Left ventricle myocardium superior (tissue), 1 donor: ENCODE data around the gene SCAMP4. TPM values are rescaled to one million over a fixed set of nuclear protein-coding genes. Genes with fewer than 3 reads are reported as not detected.

Experiments used
- ATAC-seq: fragments of 200-7000 bp; cut with Tn5 transposase; one replicate; pipeline ENCODE4 v1.9.1; 2020; ENCODE audit warnings: mild to moderate bottlenecking, moderate library complexity
- DNase-seq: peaks from one replicate; pipeline ENCODE4 v3.0.0-alpha.2; 2020
- intact Hi-C: fragments of 100-400 bp; cut with micrococcal nuclease; formaldehyde crosslinking; loops from one replicate; pipeline ENCODE4 v1.11.0; 2022
- long read RNA-seq: library from polyadenylated mRNA; unstranded; transcript quantifications from one replicate; pipeline ENCODE4 v2.0.0, GENCODE V29; 2021
- total RNA-seq: library from RNA; stranded (reverse); fragmentation: NEBNext Ultra II Directional; extraction: Animal tissue kit (Norgen Biotek cat#: 25700); gene quantifications from one replicate; pipeline ENCODE4 v1.2.1, GENCODE V29; 2021
- donor health status: DM: no; HTN: yes; CAD: no; lungs with severe emphysema.

Gene SCAMP4, protein sequence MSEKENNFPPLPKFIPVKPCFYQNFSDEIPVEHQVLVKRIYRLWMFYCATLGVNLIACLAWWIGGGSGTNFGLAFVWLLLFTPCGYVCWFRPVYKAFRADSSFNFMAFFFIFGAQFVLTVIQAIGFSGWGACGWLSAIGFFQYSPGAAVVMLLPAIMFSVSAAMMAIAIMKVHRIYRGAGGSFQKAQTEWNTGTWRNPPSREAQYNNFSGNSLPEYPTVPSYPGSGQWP
- 16.4 TPM for total RNA-seq
- long read RNA-seq, partial matches to known transcripts, result 1 of 6 reads
- long read RNA-seq, other reads (novel, unspliced or antisense), result 3 of 6 reads

DNA sequence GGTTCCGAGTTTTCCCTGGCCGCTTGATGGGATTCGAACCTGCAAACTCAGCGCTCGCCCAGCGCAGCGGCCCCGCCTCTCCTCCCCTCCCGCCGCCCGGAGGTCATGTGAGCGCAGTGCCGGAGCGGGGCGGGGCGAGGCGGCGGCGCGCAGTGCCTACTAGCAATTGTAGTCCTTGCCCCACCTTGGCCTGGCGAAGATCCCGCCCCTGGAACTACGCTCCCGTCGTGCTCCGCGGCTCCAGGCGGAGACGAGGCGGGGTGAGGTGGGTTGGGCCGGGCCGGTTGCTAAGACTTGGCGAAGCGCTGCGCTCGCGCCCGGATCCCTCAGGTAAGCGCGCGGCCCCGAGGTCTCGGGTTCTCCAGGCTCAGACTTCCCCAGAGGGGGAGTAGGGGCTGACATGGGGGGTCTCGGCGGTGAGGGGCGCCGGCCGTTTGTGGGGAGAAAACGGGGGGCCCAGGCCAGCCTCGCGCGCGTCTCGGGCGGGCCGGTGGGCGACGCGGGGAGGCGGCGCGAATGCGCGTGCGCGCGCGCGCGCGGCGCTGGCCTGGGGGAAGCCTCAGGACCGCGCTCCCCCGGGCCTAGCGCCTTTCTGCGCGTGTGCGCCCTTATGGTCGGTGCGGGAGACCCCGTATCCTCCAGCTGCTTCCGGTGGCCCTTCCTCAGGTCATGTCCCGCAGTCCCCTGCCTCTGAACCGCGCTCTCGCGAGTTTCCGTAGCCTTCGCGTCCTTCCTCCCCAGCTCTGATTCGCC is at the start of gene SCAMP4, which contains the start of gene ADAT3:
Gene SCAMP4 (plus strand): TSS at position 290 of the 753 bp plus-strand sequence. CDS start 9,621 bp downstream, outside the sequence.
Gene ADAT3 (plus strand): TSS at position 290 of the 753 bp plus-strand sequence. CDS start 6,649 bp downstream, outside the sequence.
- intact Hi-C loops, result no loop called here
- DNase-seq (peak; percentile 100), ATAC-seq (peak; percentile 97)

DNA sequence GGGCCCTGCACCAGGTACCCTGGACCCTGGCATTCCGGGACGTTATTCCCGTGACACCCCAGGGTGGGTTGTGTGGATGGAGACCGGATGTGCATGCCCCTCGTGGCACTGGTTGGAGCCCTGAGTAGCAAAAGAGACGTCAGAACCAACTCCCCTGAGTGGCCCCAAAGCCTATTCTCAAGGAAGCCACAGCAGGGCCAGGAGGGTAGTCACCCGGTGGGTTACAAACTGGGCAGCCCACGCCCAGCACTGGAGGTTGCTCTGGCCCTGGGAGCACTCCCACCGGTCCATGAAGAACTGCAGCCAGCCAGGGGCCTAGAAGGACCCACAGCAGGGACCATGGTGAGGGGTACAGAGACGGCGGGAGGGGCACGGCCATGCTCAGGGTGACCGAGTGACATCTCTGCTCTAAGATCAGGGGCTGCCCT is 49.4 kb upstream of the SCAMP4 start:
- DNase-seq (peak; percentile 42), ATAC-seq (peak; percentile 0)
- intact Hi-C loops, result no loop called here

DNA sequence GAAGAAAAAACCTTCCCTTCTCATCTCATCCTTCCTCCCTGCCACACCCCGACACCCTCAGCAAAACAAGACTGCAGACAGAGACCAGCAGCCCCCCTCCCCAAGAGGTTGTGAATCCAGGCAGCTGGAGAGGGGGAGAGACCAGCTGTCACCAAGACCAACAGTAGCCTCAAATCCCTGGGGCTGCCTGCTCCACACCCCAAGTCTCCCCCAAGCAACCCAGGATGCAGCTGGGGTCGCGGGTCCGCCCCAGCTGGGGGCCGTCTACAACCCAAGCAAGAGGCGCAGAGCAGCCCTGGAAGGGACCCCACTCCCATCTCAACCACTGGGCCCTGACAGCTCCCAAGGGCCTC is 48.9 kb upstream of the SCAMP4 start:
- intact Hi-C loops, result no loop called here
- DNase-seq (no peak), ATAC-seq (no peak)

DNA sequence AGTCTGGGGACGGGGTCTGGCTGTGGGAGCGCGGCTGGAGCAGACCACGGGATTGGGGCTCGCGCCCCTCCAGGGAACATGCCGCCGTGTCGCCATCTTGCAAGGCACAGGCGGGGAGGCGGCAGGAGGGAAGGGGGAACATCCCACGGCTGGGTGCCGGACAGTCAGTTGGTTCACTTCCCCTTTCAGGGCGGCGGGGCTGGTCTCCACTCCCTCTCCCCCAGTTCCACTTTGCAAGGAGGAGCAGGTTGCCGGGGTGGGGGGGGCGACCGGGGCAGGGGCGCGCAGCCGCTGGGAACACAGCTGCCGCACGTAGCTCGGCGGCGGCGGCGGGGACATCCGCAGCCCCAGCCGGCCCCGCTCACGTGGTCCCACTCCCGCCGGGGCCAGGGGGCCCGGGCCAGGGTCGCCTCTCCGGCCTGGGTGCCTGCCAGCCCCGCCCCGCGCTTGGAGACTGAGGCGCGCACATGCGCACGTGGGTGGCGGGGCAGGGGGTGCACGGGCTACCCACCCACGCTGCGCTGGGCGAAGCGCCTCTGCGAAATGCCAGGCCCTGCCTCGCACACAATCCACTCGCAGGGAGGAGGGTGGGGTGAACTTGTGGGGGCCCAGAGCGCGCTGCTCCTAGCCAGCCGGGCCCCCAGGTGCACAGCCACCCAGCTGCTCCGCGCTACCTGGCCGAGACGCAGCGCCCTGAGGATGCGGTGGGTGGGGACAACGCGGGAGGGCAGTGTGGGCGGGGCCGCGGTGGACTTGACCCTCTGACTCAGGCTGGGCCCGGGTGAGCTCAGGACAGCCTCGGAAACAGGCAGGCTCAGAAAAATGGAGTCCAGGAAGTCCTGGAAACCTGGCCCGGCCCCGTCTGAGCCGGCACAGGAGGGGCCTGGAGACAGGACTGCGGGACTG is 48.2 kb upstream of the SCAMP4 start:
- DNase-seq, result peak; percentile 86
- intact Hi-C loops, result no loop called here
- ATAC-seq, result peak; percentile 44

DNA sequence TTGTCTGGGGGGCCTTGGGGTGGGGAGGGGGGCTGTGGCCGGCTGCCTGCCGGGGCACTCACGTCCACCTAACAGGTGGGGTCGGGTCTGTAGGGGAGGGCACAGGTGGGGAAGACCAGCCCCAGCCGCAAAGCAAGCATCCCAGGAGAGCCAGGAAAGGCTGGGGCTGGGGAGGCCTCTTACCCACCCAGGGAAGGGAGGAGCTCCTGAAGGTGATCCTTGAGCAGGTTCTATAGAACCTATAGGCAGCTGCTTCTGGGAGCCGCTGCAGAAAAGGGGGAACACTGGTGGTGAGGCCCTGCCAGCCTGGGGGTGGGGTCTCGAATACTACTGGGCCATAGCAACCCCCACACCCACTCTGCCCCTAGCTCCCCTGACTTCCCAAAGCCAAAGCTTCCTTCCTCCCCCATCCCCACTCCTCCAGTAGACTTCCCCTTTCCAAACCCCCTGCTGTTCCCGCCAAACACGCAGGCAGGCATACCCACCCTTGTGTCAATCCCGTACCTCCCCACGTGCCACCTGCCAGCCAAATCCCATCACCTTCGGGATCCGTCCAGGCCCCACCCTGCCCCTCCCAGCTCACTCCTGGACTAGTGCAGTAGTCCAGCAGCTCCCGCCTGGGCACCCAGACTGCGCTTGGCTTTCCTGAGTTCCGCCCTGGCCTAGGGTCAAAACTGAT is 47.4 kb upstream of the SCAMP4 start:
- intact Hi-C loops, result no loop called here
- ATAC-seq (no peak), DNase-seq (peak; percentile 43)

DNA sequence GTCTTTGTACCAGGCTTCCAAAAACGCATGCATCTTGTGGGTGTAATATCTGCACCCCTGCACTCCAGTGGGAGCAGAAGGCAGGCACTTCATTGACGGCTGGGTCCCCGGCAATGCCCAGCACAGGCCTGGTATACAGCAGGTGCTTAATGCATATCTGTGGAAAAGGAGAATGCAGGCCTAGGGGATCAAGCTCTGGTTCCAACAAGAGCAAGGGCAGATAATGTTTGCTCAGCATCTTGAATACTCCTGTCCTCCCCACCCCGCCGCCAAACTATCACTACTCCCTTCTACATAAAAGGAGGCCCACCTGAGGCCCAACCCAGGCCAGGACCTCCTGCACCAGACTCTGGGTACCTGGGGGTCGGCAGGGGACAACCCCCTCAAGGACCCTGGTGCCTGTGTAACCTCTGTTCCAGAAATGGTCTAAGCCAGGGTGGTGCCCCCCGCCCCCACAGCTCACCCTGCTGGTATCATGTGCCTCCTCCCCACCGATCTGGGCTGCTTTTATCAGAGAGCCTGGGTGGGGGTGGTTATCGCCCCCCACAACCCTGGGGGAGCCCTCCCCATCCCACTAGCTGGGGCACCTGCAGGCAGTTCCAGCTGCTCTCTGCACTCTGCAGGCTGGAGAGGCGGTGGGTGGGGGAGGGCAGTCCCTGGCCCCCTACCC is 46.7 kb upstream of the SCAMP4 start:
- ATAC-seq (no peak), DNase-seq (no peak)
- intact Hi-C loops, result no loop called here

DNA sequence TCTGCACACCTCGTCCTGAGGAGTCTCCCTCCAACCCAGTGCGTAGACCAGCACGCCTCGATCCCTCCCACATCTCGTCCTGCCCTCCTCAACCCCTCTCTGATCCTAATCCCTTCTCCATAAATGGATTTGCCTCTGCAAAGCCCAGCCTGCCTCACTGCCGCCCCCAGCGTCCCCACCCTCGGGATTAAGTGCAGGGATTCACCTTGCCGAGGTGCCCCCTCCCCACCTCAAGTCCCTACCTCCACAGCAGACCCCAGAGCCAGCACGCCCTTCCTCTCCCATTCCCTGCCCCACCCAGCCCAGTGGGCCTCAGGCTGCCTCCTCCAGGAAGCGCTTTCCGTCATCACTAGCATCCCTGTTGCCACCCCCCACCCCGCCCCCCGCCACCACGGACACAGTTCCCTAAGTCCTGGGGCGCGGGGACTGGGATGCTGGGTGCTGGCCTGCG is 45.8 kb upstream of the SCAMP4 start:
- DNase-seq, result no peak

DNA sequence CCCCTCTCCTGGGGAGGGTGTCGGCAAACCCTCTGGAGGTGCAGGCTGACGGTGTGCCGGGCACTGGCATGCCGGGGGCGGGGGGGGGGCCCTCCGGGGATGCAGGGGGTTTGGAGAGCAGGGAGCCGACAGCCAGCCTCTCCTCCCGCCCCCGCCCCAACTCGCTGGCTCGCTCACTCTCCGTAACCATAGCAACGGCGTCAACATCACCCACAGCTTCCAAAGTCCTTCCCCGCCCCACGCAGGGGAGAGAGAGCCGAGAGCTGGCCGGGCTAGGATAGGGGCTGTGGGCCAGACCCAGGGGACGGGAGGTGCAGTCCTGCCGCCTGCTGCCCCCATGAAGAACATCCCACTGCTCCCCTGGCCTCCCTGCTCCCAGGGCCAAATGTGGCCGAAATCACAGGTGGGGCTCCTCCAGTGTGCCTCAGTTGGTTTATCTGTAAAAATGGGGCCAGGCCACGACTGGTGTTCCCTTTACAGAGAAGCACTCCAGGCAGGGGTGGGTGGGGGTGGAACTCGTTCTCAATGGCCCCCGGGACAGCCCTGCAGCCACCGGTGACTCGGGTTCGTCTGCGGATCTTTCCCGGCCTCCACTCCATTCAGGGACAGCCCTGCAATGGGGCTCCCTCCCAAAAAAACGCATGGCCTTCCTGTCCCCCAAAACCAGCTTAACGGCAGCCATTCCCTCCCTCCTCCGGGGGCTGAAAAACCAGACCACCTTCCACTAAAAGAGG is 45.0 kb upstream of the SCAMP4 start:
- intact Hi-C loops, result no loop called here
- DNase-seq (peak; percentile 64), ATAC-seq (no peak)

More for the DNA sequence above, 45.8 kb upstream of the SCAMP4 start:
- intact Hi-C loops, result no loop called here
- ATAC-seq, result no peak

DNA sequence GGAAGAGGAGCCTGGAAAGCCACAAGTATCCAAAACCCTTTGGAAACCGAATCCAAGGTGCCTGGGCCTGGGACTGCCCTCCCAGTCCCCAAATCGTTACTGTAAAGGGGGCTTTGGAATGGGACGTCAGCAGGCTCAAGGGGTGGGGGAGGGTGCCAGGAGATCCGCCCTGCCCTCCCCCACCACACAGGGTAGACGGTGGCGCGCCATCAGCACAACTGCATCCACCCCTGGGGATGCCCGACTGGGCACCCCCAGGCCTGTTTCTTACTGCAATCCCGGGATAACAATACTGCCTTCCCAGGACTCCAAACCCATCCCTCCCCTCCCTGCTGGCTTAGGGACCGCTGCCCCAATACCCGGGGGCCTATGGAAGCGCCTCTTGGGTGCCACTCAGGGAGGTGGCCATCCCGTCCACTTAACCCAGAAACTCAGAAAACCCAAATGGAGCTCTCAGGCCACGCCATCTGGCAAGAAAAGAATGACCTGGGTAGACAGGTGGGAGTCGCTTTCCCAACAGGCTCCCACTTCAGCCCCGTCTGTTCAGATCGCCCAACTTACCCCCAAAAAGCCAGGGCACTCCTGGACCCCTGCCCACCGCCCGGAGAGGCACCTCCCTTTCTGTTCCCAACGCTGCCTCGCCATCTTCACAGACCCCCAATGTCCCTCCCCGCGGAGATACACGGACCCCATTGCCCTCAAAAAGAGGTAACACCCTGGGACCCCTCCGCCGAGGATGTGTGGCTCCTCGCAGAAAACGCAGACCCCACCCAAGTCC is 44.2 kb upstream of the SCAMP4 start:
- intact Hi-C loops, result no loop called here
- DNase-seq (no peak), ATAC-seq (no peak)

DNA sequence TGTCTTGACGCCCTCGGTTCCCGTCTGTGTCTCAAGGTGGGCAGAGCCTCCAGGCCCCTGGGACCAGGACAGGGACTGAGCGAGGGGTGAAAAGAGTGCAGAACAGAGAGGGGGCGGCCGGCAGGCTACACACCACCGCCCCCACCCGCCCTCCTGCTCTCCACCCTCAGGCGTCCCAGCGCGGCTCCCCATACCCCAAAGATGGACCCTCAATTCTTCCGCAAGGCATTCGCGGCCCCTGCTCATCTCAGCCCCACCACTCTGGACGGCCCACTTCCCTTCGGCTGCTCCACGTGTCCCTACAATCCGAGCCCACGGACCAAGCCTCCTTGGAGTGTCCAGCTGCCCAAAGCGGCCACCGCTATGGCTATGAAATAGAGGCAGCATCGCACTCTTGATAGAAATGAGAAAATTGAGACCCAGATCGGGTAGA is 43.6 kb upstream of the SCAMP4 start:
- intact Hi-C loops, result no loop called here
- ATAC-seq, result no peak
- DNase-seq, result peak; percentile 38

DNA sequence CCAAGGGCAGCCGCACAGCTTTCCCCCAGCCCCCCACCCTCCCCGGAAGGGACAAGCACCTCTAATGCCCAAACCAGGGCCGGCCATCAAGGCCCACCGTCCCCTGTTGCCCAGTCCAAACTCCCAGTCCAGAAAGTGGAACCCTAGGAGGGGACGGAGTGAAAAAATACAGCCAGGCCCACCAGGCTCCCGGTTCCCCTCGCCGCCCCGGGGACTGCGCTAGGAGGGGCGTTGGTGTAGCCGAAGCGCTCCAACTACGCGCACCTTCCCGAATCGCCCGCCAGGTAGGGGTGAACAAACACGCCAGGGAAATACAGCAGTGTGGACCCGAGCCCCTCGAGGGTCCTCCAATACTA is 43.2 kb upstream of the SCAMP4 start:
- DNase-seq, result no peak
- no peak for ATAC-seq
- intact Hi-C loops, result no loop called here

DNA sequence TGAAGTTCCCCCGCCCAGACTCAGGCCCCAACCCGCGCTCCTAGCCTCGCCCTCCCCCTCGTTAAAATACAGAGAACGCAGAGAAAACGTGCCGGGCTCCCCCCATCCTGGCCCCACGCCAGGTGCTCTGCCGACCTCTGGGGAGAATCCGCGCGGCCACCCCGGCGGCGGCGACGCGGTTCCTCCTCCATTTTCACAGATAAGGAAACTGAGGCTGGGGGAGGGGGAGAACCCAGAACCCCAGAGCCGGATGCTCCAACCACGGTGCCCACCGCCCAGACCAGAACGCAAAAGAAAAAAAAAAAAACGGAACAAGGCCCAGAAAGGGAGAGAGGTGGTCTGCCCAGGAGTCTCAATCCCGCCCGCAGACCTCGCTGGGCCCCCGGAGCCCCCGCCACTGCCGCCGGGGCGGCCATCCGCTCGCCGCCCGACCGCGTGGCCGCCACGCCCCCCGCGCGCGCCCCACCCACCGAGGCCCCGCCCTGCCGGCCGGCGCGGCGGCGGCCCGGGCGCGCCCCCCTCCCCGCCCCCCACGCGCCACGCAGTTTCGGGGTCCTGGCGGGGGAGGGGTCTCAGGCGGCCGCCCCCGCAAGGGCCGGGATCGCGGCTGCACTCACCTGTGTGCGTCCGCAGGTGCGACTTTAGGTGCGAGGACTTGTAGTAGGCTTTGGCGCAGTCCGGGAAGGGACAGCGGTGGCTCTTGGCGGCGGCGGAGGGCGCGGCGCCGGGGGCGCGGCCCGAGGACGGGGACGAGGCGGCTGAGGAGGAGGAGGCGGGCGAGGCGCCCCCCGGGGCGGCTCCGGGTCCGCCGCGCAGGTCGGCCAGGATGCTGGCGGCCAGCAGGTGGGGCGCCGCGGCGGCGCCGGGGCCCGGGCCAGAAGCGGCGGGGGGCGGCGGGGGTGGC is 42.5 kb upstream of the SCAMP4 start:
- DNase-seq, result peak; percentile 69
- intact Hi-C loops, result no loop called here

DNA sequence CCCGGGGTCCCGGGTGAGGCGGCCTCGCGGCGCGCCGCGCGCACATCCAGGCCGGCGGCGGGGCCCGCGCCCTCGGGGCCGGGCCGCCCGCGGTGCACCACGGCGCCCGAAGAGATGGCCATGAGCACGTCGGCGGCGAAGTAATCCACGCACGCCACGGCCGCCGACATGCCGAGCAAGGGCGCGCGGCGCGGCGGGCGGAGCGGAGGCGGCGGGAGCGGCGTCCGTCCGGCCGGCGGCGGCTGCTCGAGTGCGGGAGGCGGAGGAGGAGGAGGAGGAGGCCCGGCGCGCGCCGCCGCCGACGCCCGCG is 41.9 kb upstream of the SCAMP4 start, which contains the start of gene KLF16:
Gene KLF16 (minus strand): TSS at position 252 of the 310 bp plus-strand sequence. CDS start 82 bp downstream, at position 170.
- intact Hi-C loops, result no loop called here
- DNase-seq (no peak), ATAC-seq (no peak)

More for the DNA sequence above, 42.5 kb upstream of the SCAMP4 start:
- ATAC-seq, result no peak

DNA sequence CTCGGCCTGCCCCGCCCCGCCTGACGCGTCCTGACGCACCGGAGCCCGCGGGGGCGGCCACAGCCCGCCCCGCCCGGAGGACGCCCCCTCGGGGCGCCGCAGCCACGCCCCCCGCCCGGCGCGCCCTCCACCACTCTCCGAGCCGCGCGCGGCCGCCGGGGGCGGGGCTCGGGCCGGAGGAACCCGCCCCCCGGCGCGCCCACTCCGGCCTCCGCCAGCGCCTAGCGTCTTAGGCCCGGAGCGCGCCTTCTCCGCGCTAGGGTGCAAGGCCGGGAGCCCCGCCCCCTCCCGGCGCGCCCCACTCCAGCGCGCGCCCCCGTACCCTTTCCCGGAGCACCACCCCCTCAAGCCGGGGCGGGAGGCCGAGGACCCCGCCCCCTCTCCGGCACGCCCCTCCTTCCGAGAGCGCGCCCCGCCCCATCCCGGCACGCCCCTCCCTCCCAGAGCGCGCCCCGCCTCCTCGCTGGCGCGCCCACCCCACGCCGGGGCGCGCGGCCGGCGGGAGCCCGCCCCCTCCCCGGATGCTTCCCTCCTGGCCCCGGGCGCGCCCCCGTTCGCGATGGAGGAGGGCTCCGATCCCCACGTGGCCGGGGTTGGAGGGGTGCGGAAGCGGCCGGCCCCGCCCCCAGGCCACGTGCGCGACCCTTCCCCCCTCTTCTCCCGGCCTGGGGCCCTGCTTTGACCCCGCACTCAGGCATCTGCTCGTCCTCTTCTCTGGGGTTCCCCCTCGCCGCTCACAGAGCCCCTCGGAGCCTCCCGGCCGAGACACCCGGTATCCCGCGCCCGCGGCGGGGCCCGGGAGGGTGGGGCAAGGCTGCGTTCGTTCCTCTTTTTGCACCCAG is 41.3 kb upstream of the SCAMP4 start:
- intact Hi-C loops, result no loop called here
- DNase-seq (peak; percentile 95), ATAC-seq (peak; percentile 84)

DNA sequence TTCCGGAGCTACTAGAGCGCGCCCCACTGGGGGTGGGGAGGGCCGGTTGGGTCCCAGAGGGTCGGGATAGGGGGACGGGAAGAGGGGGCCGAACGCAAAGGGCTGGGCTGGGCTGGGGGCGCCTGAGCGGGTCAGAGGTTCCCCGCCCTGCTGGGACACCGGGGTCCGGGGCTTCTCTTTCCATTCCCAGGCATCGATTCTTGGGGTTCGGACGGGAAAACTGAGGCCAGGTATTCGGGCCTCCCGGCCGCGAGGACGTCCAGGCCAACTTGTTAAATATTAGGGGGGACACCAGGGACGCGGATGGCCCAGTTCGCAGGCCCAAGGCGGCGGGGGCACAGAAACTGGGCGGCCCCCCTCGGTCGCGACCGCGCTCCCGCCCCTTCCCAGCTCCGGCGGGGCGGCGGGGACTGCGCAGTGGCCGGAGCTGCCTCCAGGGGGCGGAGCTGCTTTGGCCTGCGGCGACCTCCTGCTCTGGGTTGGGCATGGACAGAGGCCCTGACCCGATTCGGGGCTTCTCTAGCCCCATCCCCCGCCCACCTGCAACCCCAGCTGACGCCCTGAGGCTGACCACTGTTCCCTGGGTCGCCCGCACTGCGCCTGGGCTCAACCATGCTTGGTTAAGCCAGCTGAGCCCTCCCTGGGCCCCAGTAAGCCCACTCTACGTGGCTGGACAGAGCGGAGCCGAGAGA is 40.6 kb upstream of the SCAMP4 start:
- ATAC-seq (peak; percentile 73), DNase-seq (peak; percentile 87)
- intact Hi-C loops, result no loop called here
